ENCODE results near the gene STK38.

DNA sequence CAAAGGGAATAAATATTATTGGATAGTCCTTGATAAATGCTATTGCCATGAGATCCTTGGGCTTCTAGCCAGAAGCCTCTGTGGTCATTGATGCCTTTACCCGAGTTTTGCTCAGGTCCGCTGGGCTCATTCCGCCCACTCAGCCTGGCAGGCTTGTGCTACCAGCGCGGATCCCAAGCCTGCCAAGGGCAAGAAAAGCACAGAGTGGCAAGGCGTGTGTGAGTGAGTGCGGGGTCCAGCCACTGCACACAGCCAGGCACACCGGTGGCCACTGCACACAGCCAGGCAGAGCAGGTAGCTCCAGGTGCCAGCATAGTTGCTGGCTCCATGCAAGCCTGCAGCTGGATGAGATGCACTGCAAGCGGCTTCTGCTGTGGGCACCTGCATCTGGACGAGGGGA lies 38.7 kb downstream of the STK38 start:
- TF ChIP-seq, protein P1, sequence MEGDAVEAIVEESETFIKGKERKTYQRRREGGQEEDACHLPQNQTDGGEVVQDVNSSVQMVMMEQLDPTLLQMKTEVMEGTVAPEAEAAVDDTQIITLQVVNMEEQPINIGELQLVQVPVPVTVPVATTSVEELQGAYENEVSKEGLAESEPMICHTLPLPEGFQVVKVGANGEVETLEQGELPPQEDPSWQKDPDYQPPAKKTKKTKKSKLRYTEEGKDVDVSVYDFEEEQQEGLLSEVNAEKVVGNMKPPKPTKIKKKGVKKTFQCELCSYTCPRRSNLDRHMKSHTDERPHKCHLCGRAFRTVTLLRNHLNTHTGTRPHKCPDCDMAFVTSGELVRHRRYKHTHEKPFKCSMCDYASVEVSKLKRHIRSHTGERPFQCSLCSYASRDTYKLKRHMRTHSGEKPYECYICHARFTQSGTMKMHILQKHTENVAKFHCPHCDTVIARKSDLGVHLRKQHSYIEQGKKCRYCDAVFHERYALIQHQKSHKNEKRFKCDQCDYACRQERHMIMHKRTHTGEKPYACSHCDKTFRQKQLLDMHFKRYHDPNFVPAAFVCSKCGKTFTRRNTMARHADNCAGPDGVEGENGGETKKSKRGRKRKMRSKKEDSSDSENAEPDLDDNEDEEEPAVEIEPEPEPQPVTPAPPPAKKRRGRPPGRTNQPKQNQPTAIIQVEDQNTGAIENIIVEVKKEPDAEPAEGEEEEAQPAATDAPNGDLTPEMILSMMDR (IDR thresholded peaks at IDR 0.05): no peak
- no peak for TF ChIP-seq EZH2 (IDR thresholded peaks at IDR 0.05; ENCODE audit: borderline replicate concordance, insufficient read depth, low read depth, low read length, poor library complexity, severe bottlenecking)

All from B cell (primary cell).